Endothelial cell of hepatic sinusoid (primary cell): Measurements from ENCODE around the gene PSG11.
"Not testable (repeated sequence)": the region's sequence is repeated elsewhere in the genome, so short reads cannot be mapped to it uniquely, and the experiment has no call there.

ENCODE experiments used
- in situ Hi-C: cut with HindIII; loops from 2 replicates; pipeline ENCODE4 v1.10.0; 2017; ENCODE audit warnings: low sequenced_read_pairs

Gene PSG11

GRCh38 chr19:43026369-43026768 is at the start of gene PSG11:
PSG11 (minus strand) TSS chr19:43026469; CDS start chr19:43026372, 97 bp downstream.
- in situ Hi-C loops = not testable (repeated sequence)

- in situ Hi-C loops = not testable (repeated sequence)
Observed at GRCh38 chr19:43062418-43062817, 36.1 kb upstream of the PSG11 start.

- in situ Hi-C loops = not testable (repeated sequence)
Observed at GRCh38 chr19:43061326-43061725, 35.1 kb upstream of the PSG11 start.

- in situ Hi-C loops = not testable (repeated sequence)
Observed at GRCh38 chr19:43060254-43060653, 34.0 kb upstream of the PSG11 start.

- in situ Hi-C loops = not testable (repeated sequence)
Observed at GRCh38 chr19:43059482-43059881, 33.2 kb upstream of the PSG11 start.

- in situ Hi-C loops = not testable (repeated sequence)
Observed at GRCh38 chr19:43058440-43058839, 32.2 kb upstream of the PSG11 start.

- in situ Hi-C loops = not testable (repeated sequence)
Observed at GRCh38 chr19:43047966-43048365, 21.7 kb upstream of the PSG11 start.

- in situ Hi-C loops = not testable (repeated sequence)
Observed at GRCh38 chr19:43046578-43046977, 20.3 kb upstream of the PSG11 start.

- in situ Hi-C loops = not testable (repeated sequence)
Observed at GRCh38 chr19:43043492-43044180, 17.4 kb upstream of the PSG11 start.

- in situ Hi-C loops = not testable (repeated sequence)
Observed at GRCh38 chr19:43031645-43032044, 5.4 kb upstream of the PSG11 start.

GRCh38 chr19:43028866-43029265 is 2.6 kb upstream of the PSG11 start:
- in situ Hi-C loops = no loop called here

GRCh38 chr19:43027985-43028384 is 1.7 kb upstream of the PSG11 start:
- in situ Hi-C loops = not testable (repeated sequence)

- in situ Hi-C loops = not testable (repeated sequence)
Observed at GRCh38 chr19:43027061-43027460, 792 bp upstream of the PSG11 start.

- in situ Hi-C loops = not testable (repeated sequence)
Observed at GRCh38 chr19:43022098-43022497, 4.2 kb downstream of the PSG11 start.

GRCh38 chr19:43021629-43022028 is 4.6 kb downstream of the PSG11 start:
- in situ Hi-C loops = not testable (repeated sequence)

GRCh38 chr19:43019588-43019987 is 6.7 kb downstream of the PSG11 start:
- in situ Hi-C loops = not testable (repeated sequence)

GRCh38 chr19:43005841-43006240 is 20.4 kb downstream of the PSG11 start:
- in situ Hi-C loops = not testable (repeated sequence)

GRCh38 chr19:43004846-43005245 is 21.4 kb downstream of the PSG11 start:
- in situ Hi-C loops = not testable (repeated sequence)

GRCh38 chr19:43003634-43004033 is 22.6 kb downstream of the PSG11 start:
- in situ Hi-C loops = not testable (repeated sequence)

- in situ Hi-C loops = not testable (repeated sequence)
Observed at GRCh38 chr19:43002948-43003347, 23.3 kb downstream of the PSG11 start.

- in situ Hi-C loops = not testable (repeated sequence)
Observed at GRCh38 chr19:42996161-42996560, 30.1 kb downstream of the PSG11 start.

GRCh38 chr19:42992029-42992604 is 34.2 kb downstream of the PSG11 start:
- in situ Hi-C loops = not testable (repeated sequence)
